Skeletal muscle cell (primary cell): ENCODE measurements around the gene HOXA5.

ENCODE experiments used
- DNase-seq: peaks from one replicate; pipeline ENCODE4 v3.0.0-alpha.2; 2010; ENCODE audit warnings: low read depth
- H3K4me3 ChIP-seq: 2 replicates; pipeline ENCODE4 v1.5.1; 2011; ENCODE audit warnings: low read depth, mild to moderate bottlenecking, control low read depth, low read length, moderate library complexity

The HOXA5 gene

GRCh38 chr7:27161721-27162560 lies 18.5 kb upstream of the HOXA5 start:
- DNase-seq = no peak
- H3K4me3 ChIP-seq = peak overlapping the region; percentile 78

- peak overlapping the region; percentile 78 for H3K4me3 ChIP-seq
- DNase-seq = no peak
These were observed 17.8 kb upstream of the HOXA5 start for GRCh38 chr7:27161214-27161720.

DNA sequence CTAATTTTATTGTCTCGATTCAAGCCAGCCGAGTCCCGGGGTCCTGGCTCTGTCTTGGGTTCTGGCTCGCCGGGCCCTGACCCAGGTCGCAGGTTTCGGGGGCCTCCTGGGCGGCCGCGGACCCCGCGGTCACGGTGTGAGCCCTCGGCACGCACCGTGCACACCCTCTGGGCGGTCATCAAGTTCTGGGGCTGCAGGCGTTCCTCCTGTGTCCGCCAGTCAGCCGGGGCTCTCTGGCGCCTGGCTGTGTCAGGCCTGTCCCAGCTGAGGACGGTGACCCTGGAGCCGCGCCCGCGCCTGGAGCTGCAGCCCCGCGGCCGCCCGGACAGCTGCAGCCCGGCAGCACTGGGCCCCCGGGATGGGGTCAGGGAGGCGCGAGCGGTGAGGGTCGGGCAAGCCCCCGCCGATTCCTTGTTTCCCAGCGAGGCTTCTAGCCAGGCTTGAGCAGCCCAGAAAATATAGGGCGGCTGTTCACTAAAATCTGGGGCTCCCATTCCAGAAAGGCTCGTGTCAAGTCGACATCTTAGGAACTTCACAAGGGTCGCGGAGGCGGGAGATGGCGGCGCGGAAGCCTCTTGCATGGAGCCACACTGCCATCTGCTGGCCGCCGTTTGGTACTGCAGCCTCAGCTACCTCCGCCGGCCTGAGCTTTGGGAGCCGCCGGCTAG lies 17.2 kb upstream of the HOXA5 start:
- no peak for DNase-seq
- H3K4me3 ChIP-seq = peak overlapping the region; percentile 78

- DNase-seq = no peak
- H3K4me3 ChIP-seq = peak overlapping the region; percentile 78
These were observed 16.7 kb upstream of the HOXA5 start for GRCh38 chr7:27160145-27160545.

DNA sequence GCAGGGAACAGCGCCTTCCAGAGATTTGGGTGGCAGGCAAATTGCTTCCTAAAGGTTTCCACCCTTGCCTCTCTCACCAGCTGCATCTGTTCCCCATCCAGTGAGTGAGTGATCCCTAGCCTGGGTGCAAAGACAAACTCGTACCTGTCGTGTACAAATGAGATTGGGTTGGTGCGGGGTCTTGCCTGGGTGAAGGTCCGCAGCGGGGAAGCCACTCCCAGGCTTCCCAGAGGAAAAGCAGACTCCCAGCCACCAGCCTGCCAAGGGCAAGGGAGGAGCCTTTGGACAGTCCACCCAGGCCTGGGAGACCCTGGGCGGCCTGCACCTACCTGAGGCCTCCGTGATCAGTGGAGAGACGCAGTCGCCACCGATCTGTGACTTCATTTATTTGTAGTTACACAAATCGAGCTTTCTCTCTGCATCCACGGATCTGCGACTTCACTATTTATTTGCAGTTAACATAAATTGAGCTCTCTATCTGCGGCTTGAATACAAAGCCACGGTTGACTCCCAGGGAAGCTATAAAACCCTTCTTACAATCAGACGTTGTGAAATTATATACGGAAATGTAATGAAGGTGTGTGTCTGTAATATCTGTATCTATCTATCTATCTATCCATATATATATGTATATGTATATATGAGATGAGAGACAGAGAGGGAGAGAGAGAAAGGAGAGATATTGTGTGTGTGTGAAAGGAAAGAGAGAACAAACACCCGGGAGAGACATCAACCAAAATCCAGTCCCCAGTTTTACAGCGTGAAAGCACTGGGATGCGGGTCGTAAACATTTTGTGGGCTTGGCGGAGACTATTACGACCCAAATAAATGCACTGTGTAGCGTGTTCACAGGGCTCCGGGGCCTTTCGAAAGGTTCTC lies 16.0 kb upstream of the HOXA5 start:
- no peak for DNase-seq

GRCh38 chr7:27158436-27159265 lies 15.2 kb upstream of the HOXA5 start:
- no peak overlapping the region for H3K4me3 ChIP-seq

More for the DNA sequence above, 16.0 kb upstream of the HOXA5 start:
- peak overlapping the region; percentile 78 for H3K4me3 ChIP-seq

DNA sequence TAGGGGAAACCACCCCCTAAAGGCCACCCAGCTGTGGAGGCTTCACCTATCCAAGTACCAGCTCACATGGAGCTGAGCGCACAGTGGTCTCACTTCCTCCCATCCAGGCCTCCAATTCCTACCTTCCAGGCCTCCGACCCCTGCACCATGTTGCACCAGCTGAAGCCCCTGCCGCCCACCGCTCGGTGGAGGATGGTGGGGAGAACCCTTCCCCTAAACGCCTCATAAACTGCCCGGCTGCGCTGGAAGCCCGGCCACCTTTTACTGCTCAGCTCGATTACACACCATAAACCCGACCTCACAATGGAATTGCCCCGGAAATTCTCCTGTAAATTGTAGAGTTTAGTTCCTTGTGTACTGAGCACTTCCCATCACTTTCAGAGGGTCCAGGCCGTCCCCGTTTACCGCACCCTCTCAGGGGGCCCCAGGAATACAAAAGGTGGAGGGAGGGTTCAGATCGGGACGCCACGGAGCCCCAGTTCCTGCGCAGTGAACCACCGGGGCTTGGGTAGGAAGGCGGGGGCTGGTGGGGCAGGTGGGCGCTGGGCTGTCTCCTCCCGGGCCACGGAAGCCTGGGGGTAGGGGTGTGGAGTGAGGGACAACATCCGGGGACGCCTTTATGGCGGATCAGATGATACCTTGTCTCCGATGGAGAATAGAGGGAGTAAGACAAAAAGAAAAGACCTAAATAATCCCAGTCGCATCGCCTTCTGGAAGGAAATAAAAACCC lies 14.4 kb upstream of the HOXA5 start:
- H3K4me3 ChIP-seq = no peak overlapping the region
- no peak for DNase-seq

More at GRCh38 chr7:27158436-27159265, 15.2 kb upstream of the HOXA5 start:
- no peak for DNase-seq

- no peak for DNase-seq
- peak overlapping the region; percentile 82 for H3K4me3 ChIP-seq
These were observed 13.6 kb upstream of the HOXA5 start for GRCh38 chr7:27156916-27157701.

DNA sequence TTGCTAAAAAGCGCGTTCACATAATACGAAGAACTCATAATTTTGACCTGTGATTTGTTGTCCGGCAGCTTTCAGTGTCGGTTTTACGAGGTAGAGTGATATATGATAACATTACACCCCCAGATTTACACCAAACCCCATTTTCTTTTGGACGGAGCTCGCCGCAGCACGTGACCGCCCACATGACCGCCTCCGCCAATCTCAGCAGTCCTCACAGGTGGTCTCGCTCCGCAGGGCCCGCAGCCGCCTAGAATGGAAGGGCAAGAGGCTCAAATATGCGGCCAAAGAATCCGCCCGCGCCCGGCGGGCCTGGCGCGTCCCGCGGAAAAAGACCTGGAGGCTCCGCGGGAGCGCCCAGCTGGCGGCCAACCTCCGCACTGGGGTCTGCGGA lies 13.0 kb upstream of the HOXA5 start, which contains the start of gene HOXA7:
TSS of gene HOXA7 (minus strand) at position 168 of the 391 bp plus-strand sequence. CDS start at position 38, 130 bp downstream.
- no peak for DNase-seq
- peak within 1 kb of the TSS; percentile 82 for H3K4me3 ChIP-seq

DNA sequence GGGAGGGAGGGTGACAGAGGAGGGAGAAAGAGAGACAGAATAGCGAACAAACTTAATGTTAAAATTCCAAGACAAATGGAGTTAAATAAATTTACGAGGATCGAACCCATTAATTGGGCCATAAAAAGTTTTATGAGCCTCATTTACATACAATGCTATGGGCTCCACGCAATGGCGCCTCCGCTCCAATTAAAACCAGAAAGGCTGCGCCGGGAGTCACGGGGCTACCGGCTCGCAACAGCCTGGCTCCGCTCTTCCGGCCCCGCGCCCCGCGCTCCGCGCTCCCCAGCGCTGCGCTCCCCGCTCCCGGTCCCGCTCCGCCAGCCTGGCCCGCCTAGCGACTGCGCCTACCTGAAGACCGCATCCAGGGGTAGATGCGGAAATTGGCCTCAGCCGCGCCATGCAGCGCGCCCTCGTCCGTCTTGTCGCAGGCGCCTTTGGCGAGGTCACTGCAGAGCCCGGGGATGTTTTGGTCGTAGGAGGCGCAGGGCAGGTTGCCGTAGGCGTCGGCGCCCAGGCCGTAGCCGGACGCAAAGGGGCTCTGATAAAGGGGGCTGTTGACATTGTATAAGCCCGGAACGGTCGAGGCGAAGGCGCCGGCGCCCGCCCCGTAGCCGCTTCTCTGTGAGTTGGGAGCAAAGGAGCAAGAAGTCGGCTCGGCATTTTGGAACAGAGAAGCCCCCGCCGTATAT lies 12.5 kb upstream of the HOXA5 start:
- H3K4me3 ChIP-seq = peak overlapping the region; percentile 82
- no peak for DNase-seq

GRCh38 chr7:27154901-27155815 lies 11.7 kb upstream of the HOXA5 start:
- DNase-seq = no peak
- peak overlapping the region; percentile 82 for H3K4me3 ChIP-seq

DNA sequence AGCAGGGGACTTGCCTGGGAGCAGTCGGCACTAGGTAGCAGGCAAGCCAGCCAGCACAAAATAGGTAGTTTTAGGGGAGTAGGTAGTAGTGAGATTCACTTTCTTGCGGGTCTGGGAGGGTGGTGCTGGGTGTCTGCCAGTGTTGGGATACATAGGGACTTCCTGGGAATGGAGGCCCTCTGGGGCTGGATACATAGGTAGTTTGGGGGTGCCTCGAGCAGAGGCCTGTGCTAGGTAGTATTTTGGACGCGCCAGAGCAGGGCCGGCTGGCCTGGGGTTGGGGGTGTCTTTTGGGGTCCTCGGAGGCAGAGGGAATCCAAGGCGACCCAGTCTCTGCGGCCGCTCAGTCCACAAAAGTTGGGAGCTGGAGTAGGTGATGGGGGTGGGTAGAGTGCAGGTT lies 10.9 kb upstream of the HOXA5 start:
- no peak for DNase-seq
- no peak overlapping the region for H3K4me3 ChIP-seq

DNA sequence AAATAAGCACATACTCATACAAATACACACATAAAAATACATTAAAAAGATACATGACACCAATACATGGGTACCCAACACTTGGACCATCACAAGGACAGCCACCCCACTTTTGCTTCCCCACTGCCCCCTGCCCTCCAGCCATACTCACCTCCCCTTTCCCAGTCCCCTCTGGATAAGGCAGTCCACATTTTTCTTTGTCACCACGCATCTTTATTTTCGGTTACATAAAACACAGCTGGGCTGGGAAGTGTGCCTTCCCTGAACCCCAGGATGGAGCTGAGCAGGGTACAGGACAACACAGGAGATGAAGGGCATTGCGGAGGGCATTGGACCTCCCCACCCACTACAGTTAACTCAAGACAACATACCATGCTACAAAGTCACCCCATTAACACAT lies 10.0 kb upstream of the HOXA5 start:
- no peak overlapping the region for H3K4me3 ChIP-seq
- DNase-seq = no peak

DNA sequence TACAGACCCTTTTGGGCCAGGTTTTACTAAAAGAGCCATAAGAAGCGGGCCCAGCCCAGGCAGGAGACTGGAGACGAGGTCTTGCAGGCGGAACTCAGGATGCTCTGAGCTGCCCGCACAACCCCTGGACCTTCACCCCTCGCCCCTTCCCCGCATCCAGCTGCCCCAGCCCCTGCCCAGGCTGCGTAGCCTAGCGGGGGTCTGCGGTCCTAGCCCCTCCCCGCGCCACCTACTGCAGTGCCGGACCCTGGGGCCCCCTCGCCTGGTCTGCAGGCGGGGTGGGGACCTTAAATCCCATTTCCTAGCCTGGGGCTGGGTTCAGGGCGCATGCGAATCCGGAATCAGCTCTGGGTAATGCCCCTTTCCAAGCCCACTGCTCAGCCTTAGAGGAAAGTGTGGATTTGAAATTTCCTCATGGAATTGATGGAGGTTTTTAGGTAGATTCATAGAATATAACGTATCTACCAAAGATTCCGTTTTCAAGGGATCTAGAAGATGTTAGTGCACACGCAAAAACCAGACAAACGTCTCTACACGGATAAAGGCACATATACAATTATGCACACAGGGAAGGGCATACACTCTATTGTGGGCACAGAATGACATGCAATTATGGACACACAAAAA lies 9.4 kb upstream of the HOXA5 start:
- H3K4me3 ChIP-seq = peak overlapping the region; percentile 75

More for the DNA sequence above, 9.4 kb upstream of the HOXA5 start:
- no peak for DNase-seq
